Measurements from ENCODE around the gene COQ9. TPM values are rescaled to one million over a fixed set of nuclear protein-coding genes. Genes with fewer than 3 reads are reported as not detected.

Gene COQ9
- total RNA-seq, 1 donor from 2014 or later = 37.6 TPM

GRCh38 chr16:57419506-57419905 lies 27.8 kb upstream of the COQ9 start:
- no peaks in the 10 kb centered on the region for H3K27me3 ChIP-seq
- peak overlapping the region; percentile 12 for H3K27ac ChIP-seq
- H3K9me3 ChIP-seq = no peaks in the 10 kb centered on the region
- peaks cover 37% of the 10 kb centered on the region for H3K4me1 ChIP-seq
- no peak for DNase-seq (ENCODE audit: extremely low spot score in 2 of 2)
- TF ChIP-seq CTCF (IDR thresholded peaks at IDR 0.05) (no peak), POLR2A (IDR thresholded peaks at IDR 0.05) (no peak), POLR2AphosphoS5 (IDR thresholded peaks at IDR 0.05; ENCODE audit: insufficient read depth in 1 of 2, low read depth in 1 of 2) (no peak)
- no peak overlapping the region for H3K4me3 ChIP-seq
- intact Hi-C loops (cut with DNase I) = loop anchor here (2.0 kb wide), 1 partner anchor 119 kb away; no protein-coding TSS in a partner anchor
- no peaks in the 10 kb centered on the region for H3K36me3 ChIP-seq

GRCh38 chr16:57422026-57422944 lies 25.0 kb upstream of the COQ9 start:
- no peak for DNase-seq (ENCODE audit: extremely low spot score in 2 of 2)
- Histone ChIP-seq H3K4me1 (peaks cover 27% of the 10 kb centered on the region), H3K9me3 (no peaks in the 10 kb centered on the region), H3K27me3 (no peaks in the 10 kb centered on the region), H3K27ac (peak overlapping the region; percentile 20), H3K36me3 (no peaks in the 10 kb centered on the region), H3K4me3 (no peak overlapping the region)
- intact Hi-C loops (cut with DNase I) = loop anchor here (10.0 kb wide), 1 partner anchor 93 kb away; no protein-coding TSS in a partner anchor
- no peak for TF ChIP-seq POLR2AphosphoS5 (IDR thresholded peaks at IDR 0.05; ENCODE audit: insufficient read depth in 1 of 2, low read depth in 1 of 2)
- TF ChIP-seq CTCF (IDR thresholded peaks at IDR 0.05) = peak; percentile 3 to 63 (median 41)
- TF ChIP-seq POLR2A (IDR thresholded peaks at IDR 0.05) = no peak

- Histone ChIP-seq H3K27ac (no peak overlapping the region), H3K4me1 (peaks cover 22% of the 10 kb centered on the region), H3K9me3 (no peaks in the 10 kb centered on the region), H3K36me3 (peaks cover 0 to 2% of the 10 kb centered on the region in 2 donors), H3K4me3 (no peak overlapping the region), H3K27me3 (no peaks in the 10 kb centered on the region)
- no peak for TF ChIP-seq POLR2A (IDR thresholded peaks at IDR 0.05)
- TF ChIP-seq POLR2AphosphoS5 (IDR thresholded peaks at IDR 0.05; ENCODE audit: insufficient read depth in 1 of 2, low read depth in 1 of 2) = no peak
- TF ChIP-seq CTCF (IDR thresholded peaks at IDR 0.05) = no peak
- intact Hi-C loops (cut with DNase I) = loop anchor here (10.0 kb wide), 1 partner anchor 92 kb away; no protein-coding TSS in a partner anchor
- DNase-seq (ENCODE audit: extremely low spot score in 2 of 2) = no peak
Measured at GRCh38 chr16:57423152-57423551, 24.1 kb upstream of the COQ9 start.

- intact Hi-C loops (cut with DNase I) = loop anchor here (10.0 kb wide), 1 partner anchor 90 kb away; no protein-coding TSS in a partner anchor
- DNase-seq (ENCODE audit: extremely low spot score in 2 of 2) = no peak
- peaks cover 11% of the 10 kb centered on the region for H3K4me1 ChIP-seq
- TF ChIP-seq CTCF (IDR thresholded peaks at IDR 0.05) = no peak
- TF ChIP-seq POLR2A (IDR thresholded peaks at IDR 0.05) = no peak
- no peak for TF ChIP-seq POLR2AphosphoS5 (IDR thresholded peaks at IDR 0.05; ENCODE audit: insufficient read depth in 1 of 2, low read depth in 1 of 2)
- H3K36me3 ChIP-seq = peaks cover 0 to 13% of the 10 kb centered on the region in 2 donors
- no peak overlapping the region for H3K4me3 ChIP-seq
- H3K27me3 ChIP-seq = no peaks in the 10 kb centered on the region
- H3K9me3 ChIP-seq = no peaks in the 10 kb centered on the region
- no peak overlapping the region for H3K27ac ChIP-seq
Measured at GRCh38 chr16:57424583-57424982, 22.7 kb upstream of the COQ9 start.

Measured in vagina (tissue), 2 donors.